GM18868 (cell line): ENCODE measurements around the gene FRMD3.
A peak's percentile ranks its signal among the peaks of the same experiment; 100 is the strongest.

ENCODE experiments used
- ATAC-seq: cut with Tn5 transposase; IDR thresholded peaks from one replicate; pipeline ENCODE4 v1.9.1; 2021; ENCODE audit warnings: mild to moderate bottlenecking, moderate library complexity; ENCODE audit not compliant: unreplicated experiment

FRMD3 gene

GRCh38 chr9:83538172-83538889 is at the start of gene FRMD3:
Gene FRMD3, minus strand, starts transcription at chr9:83538401. Its CDS starts 170 bp downstream, at chr9:83538231.
- no peak for ATAC-seq

- ATAC-seq: no peak
Observed at GRCh38 chr9:83584995-83585394, 46.8 kb upstream of the FRMD3 start.

GRCh38 chr9:83583151-83584014 is 45.2 kb upstream of the FRMD3 start:
- peak; percentile 93 for ATAC-seq

- ATAC-seq: no peak
Observed at GRCh38 chr9:83582029-83582428, 43.8 kb upstream of the FRMD3 start.

- no peak for ATAC-seq
Observed at GRCh38 chr9:83574482-83574881, 36.3 kb upstream of the FRMD3 start.

- ATAC-seq: no peak
Observed at GRCh38 chr9:83572524-83572923, 34.3 kb upstream of the FRMD3 start.

- ATAC-seq: no peak
Observed at GRCh38 chr9:83570359-83570758, 32.2 kb upstream of the FRMD3 start.

- no peak for ATAC-seq
Observed at GRCh38 chr9:83569326-83569725, 31.1 kb upstream of the FRMD3 start.

GRCh38 chr9:83563360-83563759 is 25.2 kb upstream of the FRMD3 start:
- ATAC-seq: no peak

GRCh38 chr9:83560169-83560826 is 22.1 kb upstream of the FRMD3 start:
- ATAC-seq: no peak

- ATAC-seq: no peak
Observed at GRCh38 chr9:83557771-83558170, 19.6 kb upstream of the FRMD3 start.

- no peak for ATAC-seq
Observed at GRCh38 chr9:83557317-83557716, 19.1 kb upstream of the FRMD3 start.

- no peak for ATAC-seq
Observed at GRCh38 chr9:83554278-83554677, 16.1 kb upstream of the FRMD3 start.

- peak; percentile 98 for ATAC-seq
Observed at GRCh38 chr9:83544002-83544698, 5.9 kb upstream of the FRMD3 start.

GRCh38 chr9:83538890-83539238 is 663 bp upstream of the FRMD3 start:
- no peak for ATAC-seq

- ATAC-seq: no peak
Observed at GRCh38 chr9:83537331-83538171, 650 bp downstream of the FRMD3 start.

GRCh38 chr9:83536332-83536731 is 1.9 kb downstream of the FRMD3 start:
- ATAC-seq: no peak

- no peak for ATAC-seq
Observed at GRCh38 chr9:83535736-83536135, 2.5 kb downstream of the FRMD3 start.

- ATAC-seq: no peak
Observed at GRCh38 chr9:83533296-83533695, 4.9 kb downstream of the FRMD3 start.

GRCh38 chr9:83526901-83527300 is 11.3 kb downstream of the FRMD3 start:
- ATAC-seq: no peak
